HepG2 (cell line): ENCODE measurements around the gene SKP2. TPM values are rescaled to one million over a fixed set of nuclear protein-coding genes. Genes with fewer than 3 reads are reported as not detected.

Experiments
- ATAC-seq: fragments of 200-7000 bp; cut with Tn5 transposase; 3 replicates; pipeline ENCODE4 v1.9.1; 2020; ENCODE audit warnings: mild to moderate bottlenecking, moderate library complexity
- BruUV-seq: library from RNA; stranded (reverse); fragments of 400-500 nt; replicated peaks from 2 replicates; lab custom pipeline; 2021; lab: Mats Ljungman, UMichigan
- CTCF ChIA-PET: fragments of 300-600 bp; formaldehyde crosslinking; extraction: SDS; loops from one replicate; lab custom pipeline; 2021; ENCODE audit warnings: low total read pairs, inconsistent platforms, low intra/inter-chr PET ratio; lab: Yijun Ruan, JAX
- POLR2A ChIA-PET: fragments of 350-600 bp; sonication (Branson Sonifier 250); formaldehyde crosslinking; loops from one replicate; lab custom pipeline; 2020; ENCODE audit warnings: antibody characterized with exemption, inconsistent platforms; lab: Yijun Ruan, JAX
- DNase-seq: peaks from one replicate; pipeline ENCODE4 v3.0.0-alpha.2; 2015; ENCODE audit warnings: low spot score
- FAIRE-seq: peaks from 3 replicates; lab custom pipeline; 2011; peaks lifted over from hg19 to GRCh38; lab: Jason Lieb, UNC
- H2AFZ ChIP-seq: one replicate; pipeline ENCODE4 v1.6.1; 2011; ENCODE audit warnings: low read length, inconsistent platforms
- H3K27ac ChIP-seq: fragments of 300-600 bp; 3 replicates; pipeline ENCODE4 v1.8.0; 2011; ENCODE audit warnings: mixed run types, mild to moderate bottlenecking, mixed read lengths, low read length, inconsistent platforms; ENCODE audit not compliant: insufficient read depth; ENCODE audit errors: extremely low read length
- H3K27me3 ChIP-seq, 2 experiments: fragments of 200-600 bp in 1 of 2; 2 replicates in 1 of 2; 3 replicates in 1 of 2; pipeline versions ENCODE4 v1.6.0 to v1.8.0; 2011; ENCODE audit warnings: low read length in 2 of 2, mild to moderate bottlenecking in 2 of 2, moderate library complexity in 2 of 2, inconsistent platforms in 1 of 2; ENCODE audit not compliant: insufficient read depth in 2 of 2, control insufficient read depth in 1 of 2
- H3K36me3 ChIP-seq, 2 experiments: fragments of 200-600 bp in 1 of 2; replicated peaks in 1 of 2; 2 replicates in 1 of 2; 3 replicates in 1 of 2; pipeline versions ENCODE4 v1.5.1 to v1.8.0; 2011; ENCODE audit warnings: low read length in 2 of 2, inconsistent platforms in 1 of 2; ENCODE audit not compliant: insufficient read depth in 2 of 2, control insufficient read depth in 1 of 2
- H3K4me1 ChIP-seq: 2 replicates; pipeline ENCODE4 v1.5.1; 2012; ENCODE audit warnings: low read length, inconsistent platforms; ENCODE audit not compliant: insufficient read depth
- H3K4me2 ChIP-seq: 2 replicates; pipeline ENCODE4 v1.6.0; 2011; ENCODE audit warnings: low read depth, low read length, inconsistent platforms
- H3K4me3 ChIP-seq, 3 experiments: fragments of 200-600 bp in 1 of 3; sonication (generic), shearing (Covaris generic) in 1 of 3; replicated peaks in 1 of 3; 2 replicates each; pipeline ENCODE4 v1.5.1; 2011 to 2016; ENCODE audit warnings: low read length in 3 of 3, inconsistent platforms in 2 of 3, low read depth in 2 of 3, mild to moderate bottlenecking in 2 of 3, control low read depth in 1 of 3, mixed read lengths in 1 of 3; ENCODE audit not compliant: insufficient read depth in 1 of 3
- H3K79me2 ChIP-seq: one replicate; pipeline ENCODE4 v1.6.1; 2011; ENCODE audit warnings: low read length, inconsistent platforms; ENCODE audit not compliant: insufficient read depth
- H3K9ac ChIP-seq: 2 replicates; pipeline ENCODE4 v1.6.0; 2011; ENCODE audit warnings: mild to moderate bottlenecking, low read depth, low read length, inconsistent platforms; ENCODE audit not compliant: insufficient read depth
- H3K9me3 ChIP-seq: 2 replicates; pipeline ENCODE4 v1.5.1; 2012; ENCODE audit warnings: mild to moderate bottlenecking, low read length
- H4K20me1 ChIP-seq: 2 replicates; pipeline ENCODE4 v1.6.0; 2011; ENCODE audit warnings: inconsistent platforms, mild to moderate bottlenecking, low read length, moderate library complexity; ENCODE audit not compliant: insufficient read depth
- DNMT1 ChIP-seq: sonication (generic); formaldehyde crosslinking; IDR thresholded peaks from 2 replicates; pipeline ENCODE4 v1.5.1; 2020; ENCODE audit warnings: mild to moderate bottlenecking, missing genetic modification reagents
- MAFF ChIP-seq: IDR thresholded peaks from 2 replicates; pipeline ENCODE4 v1.6.1; 2011; ENCODE audit warnings: low read depth, low read length, improper control_type of control experiment
- MAFK ChIP-seq, 2 experiments: IDR thresholded peaks in 1 of 2; conservative IDR thresholded peaks in 1 of 2; 2 replicates each; pipeline ENCODE4 v1.6.1; 2011; ENCODE audit warnings: improper control_type of control experiment in 2 of 2, low read length in 2 of 2
- SNAI1 ChIP-seq: sonication (generic); formaldehyde crosslinking; IDR thresholded peaks from 2 replicates; pipeline ENCODE4 v1.5.0; 2020; ENCODE audit warnings: mild to moderate bottlenecking, missing genetic modification reagents, borderline replicate concordance
- ZXDC ChIP-seq: sonication (generic); formaldehyde crosslinking; IDR thresholded peaks from 2 replicates; pipeline ENCODE4 v1.5.0; 2020; ENCODE audit warnings: mild to moderate bottlenecking, missing genetic modification reagents
- WGBS: methylation state at CpG from one replicate; pipeline ENCODE4 v1.1.6; 2017; ENCODE audit warnings: low lambda C conversion rate; 5-methylcytosine and 5-hydroxymethylcytosine counted together
- in situ Hi-C: cut with HindIII; loops from 2 replicates; pipeline ENCODE4 v1.10.0; 2017; ENCODE audit warnings: low pct_unique_long_range_greater_than_20kb; ENCODE audit not compliant: extremely low pct_ligation_motif_present
- intact Hi-C: fragments of 100-400 bp; cut with micrococcal nuclease; formaldehyde crosslinking; loops from one replicate; pipeline ENCODE4 v1.10.0; 2022; ENCODE audit not compliant: unreplicated experiment
- polyA plus RNA-seq, 8 experiments: library from polyadenylated mRNA; depleted of rRNA in 3 of 8; stranded (reverse) in 7 of 8; unstranded in 1 of 8; fragments of >200 nt; fragmentation: Illumina TruSeq in 4 of 8; extraction: Trizol in 4 of 8; gene quantifications; 2 replicates each; pipeline versions ENCODE4 v1.2.1 to v1.2.3, GENCODE V29; 2011 to 2016; ENCODE audit warnings: low read depth in 4 of 8, missing spikeins in 1 of 8, mixed read lengths in 1 of 8; ENCODE audit not compliant: insufficient read depth in 1 of 8
- total RNA-seq, 5 experiments: library from RNA; depleted of rRNA; stranded (reverse); fragments of >200 nt; fragmentation: Illumina TruSeq; extraction: Trizol; gene quantifications; 2 replicates each; pipeline ENCODE4 v1.2.3, GENCODE V29; 2016; ENCODE audit warnings: low read depth in 1 of 5

The SKP2 gene
- total and polyA plus RNA-seq, 2 of the 13 experiments (the other 11 are each of a cell fraction or from before 2014, with no cell fraction given), result 29.6 to 84.1 TPM

GRCh38 chr5:36217988-36218387, 66.1 kb downstream of the SKP2 start:
- H3K79me2 ChIP-seq, result no peaks in the 10 kb centered on the region
- ChIA-PET POLR2A (interaction anchor here (1.3 to 1.6 kb wide), 2 partner anchors 24 kb away, joined by 4 read pairs; partner anchors contain the start of gene NADK2), CTCF (no interaction called here)
- no peaks in the 10 kb centered on the region for H3K9me3 ChIP-seq
- intact Hi-C loops, result no loop called here
- H2AFZ ChIP-seq, result no peak overlapping the region
- H3K4me3 ChIP-seq, result no peak overlapping the region
- H3K4me2 ChIP-seq, result no peak overlapping the region
- peaks cover 6 to 66% of the 10 kb centered on the region in 2 experiments for H3K36me3 ChIP-seq
- ATAC-seq (no peak), FAIRE-seq (no peak), DNase-seq (no peak)
- TF ChIP-seq MAFK (conservative IDR thresholded peaks at IDR 0.05 in 1 of 2, IDR thresholded peaks at IDR 0.05 in 1 of 2; ENCODE audit: low read length in 2 of 2) (peak; percentile 32 to 70; a peak in 2 of 4 replicates), MAFF (0 out of 2 replicates have a peak, but pooled peaks have one; percentile 26), ZXDC (CRISPR knock-in tag) (no peak)
- whole genome bisulfite sequencing, result 97% methylated on average over 1 of the region's 1 CpG
- H3K4me1 ChIP-seq, result no peaks in the 10 kb centered on the region
- H3K9ac ChIP-seq, result no peak overlapping the region
- no peaks in the 10 kb centered on the region for H3K27me3 ChIP-seq
- BruUV-seq, result no TSS peak
- in situ Hi-C loops, result no loop called here
- no peaks in the 10 kb centered on the region for H4K20me1 ChIP-seq
- no peak overlapping the region for H3K27ac ChIP-seq

- CTCF ChIA-PET, result no interaction called here
- FAIRE-seq, result no peak
- Histone ChIP-seq H3K27me3 (no peaks in the 10 kb centered on the region), H3K36me3 (peaks cover 6 to 64% of the 10 kb centered on the region in 2 experiments), H3K9ac (no peak overlapping the region), H3K27ac (no peak overlapping the region), H3K4me3 (no peak overlapping the region), H2AFZ (no peak overlapping the region), H3K4me1 (peaks cover under 1% of the 10 kb centered on the region; the same call in 1 of the 2 replicates), H3K9me3 (no peaks in the 10 kb centered on the region), H3K4me2 (no peak overlapping the region), H4K20me1 (no peaks in the 10 kb centered on the region), H3K79me2 (no peaks in the 10 kb centered on the region)
- DNase-seq, result no peak
- 100% methylated on average over 1 of the region's 1 CpG for WGBS
- no TSS peak for BruUV-seq
- intact Hi-C loops (no loop called here), in situ Hi-C loops (no loop called here)
- TF ChIP-seq DNMT1 (CRISPR knock-in tag) (no peak), SNAI1 (CRISPR knock-in tag) (no peak)
- ATAC-seq, result no peak
- POLR2A ChIA-PET, result no interaction called here
Observed at GRCh38 chr5:36222620-36223019, 70.7 kb downstream of the SKP2 start.
